ENCODE data around the gene ABCA10. TPM values are rescaled to one million over a fixed set of nuclear protein-coding genes. Genes with fewer than 3 reads are reported as not detected.

Gene ABCA10
- total RNA-seq, 1 donor from 2014 or later = 0.60 TPM

DNA sequence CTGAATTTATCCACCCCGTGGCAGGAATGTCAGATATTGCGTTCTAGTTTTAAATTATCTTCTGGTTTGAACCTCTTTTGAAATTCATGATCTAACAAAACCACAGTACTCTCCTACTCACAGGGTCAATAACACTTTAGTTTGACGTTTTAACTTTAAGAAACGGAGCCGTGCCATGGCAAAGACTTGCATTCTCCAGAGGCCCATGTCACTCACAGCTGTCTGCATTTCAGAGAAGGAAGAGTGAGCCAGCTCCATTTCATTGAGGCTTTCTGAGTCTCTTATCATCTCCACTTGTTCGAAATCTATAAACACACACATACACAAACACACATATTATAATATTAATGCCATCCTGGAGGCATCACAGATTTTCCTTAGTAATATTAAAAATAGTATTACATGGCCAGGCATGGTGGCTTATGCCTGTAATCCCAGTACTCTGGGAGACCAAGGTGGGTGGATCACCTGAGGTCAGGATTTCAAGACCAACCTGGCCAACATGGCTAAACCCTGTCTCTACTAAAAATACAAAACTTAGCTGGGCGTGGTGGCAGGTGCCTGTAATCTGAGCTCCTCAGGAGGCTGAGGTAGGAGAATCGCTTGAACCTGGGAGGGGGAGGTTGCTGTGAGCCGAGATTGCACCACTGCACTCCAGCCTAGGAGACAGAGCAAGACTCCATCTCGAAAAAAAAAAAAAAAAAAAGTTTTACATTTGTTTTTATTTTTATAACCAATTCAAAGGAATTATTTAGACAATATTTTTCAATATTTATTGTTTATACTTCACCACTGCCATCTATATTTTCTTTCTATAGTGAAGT, 122.5 kb downstream of the ABCA10 start:
- no peak for DNase-seq (ENCODE audit: low read depth in 2 of 2)

DNA sequence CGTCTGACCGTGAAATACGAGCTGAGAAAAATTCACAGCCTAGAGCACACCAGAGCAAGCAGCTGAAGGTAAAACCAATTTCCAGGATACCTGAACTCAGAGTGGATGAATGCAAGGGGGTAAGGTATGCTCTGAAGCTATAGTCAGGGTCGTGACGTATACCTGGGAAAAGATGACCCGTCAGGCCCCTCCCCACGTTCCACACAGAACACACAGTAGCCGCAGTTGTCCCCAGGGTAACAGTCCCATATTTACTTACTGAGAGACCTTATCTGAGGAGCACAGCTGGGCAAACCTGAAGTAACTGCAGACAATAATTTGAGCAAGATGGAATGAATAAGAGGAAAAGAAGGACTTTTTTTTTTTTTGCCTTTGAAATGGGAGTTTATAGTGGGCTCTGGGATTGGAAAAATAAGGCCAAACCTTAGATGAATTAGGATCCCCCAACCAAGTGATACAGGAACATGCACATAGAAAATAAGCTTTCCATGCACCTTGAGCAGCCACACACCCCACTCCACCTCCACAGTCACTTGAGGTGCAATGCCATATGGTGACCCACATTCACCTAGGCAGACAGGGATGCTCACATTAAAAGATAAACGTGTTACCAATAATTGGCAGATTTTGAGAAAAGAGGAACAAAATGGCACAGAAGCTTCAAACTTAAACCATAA, 124.9 kb downstream of the ABCA10 start:
- DNase-seq (ENCODE audit: low read depth in 2 of 2) = no peak

DNA sequence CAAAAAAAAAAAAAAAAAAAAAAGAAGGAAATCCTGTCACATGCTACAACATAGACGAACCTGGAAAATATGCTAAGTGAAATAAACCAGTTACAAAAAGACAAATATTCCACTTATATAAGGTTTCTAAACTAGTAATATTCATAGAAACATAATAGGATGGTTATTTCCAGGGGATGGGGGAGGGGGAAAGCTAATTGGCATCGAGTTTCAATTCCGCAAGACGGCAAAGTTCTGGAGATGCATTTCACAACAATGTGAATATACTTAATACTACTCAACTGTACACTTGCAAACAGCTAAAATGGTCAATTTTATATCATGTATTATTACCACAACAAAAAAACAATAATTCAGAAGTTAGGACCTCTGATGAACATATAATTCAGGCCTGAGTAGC, 130.0 kb downstream of the ABCA10 start:
- peak in 1 of 2 donors; percentile 1 for DNase-seq (ENCODE audit: low read depth in 2 of 2)

Other genes starting within 250 kb of the ABCA10 start
- 0.44 and 1.8 TPM in 2 replicates for gene ABCA9, start 167.9 kb downstream of the ABCA10 start, total RNA-seq
- gene ABCA6, start 86.9 kb downstream of the ABCA10 start, total RNA-seq = 5.2 and 19.0 TPM in 2 replicates
- 11.8 and 17.1 TPM in 2 replicates for gene ABCA5, start 98.3 kb upstream of the ABCA10 start, total RNA-seq
- gene MAP2K6, start 185.9 kb upstream of the ABCA10 start, total RNA-seq = 2.8 and 6.3 TPM in 2 replicates